ENCODE data around the gene MYRF.
A peak's percentile ranks its signal among the peaks of the same experiment; 100 is the strongest.

Gene MYRF

DNA sequence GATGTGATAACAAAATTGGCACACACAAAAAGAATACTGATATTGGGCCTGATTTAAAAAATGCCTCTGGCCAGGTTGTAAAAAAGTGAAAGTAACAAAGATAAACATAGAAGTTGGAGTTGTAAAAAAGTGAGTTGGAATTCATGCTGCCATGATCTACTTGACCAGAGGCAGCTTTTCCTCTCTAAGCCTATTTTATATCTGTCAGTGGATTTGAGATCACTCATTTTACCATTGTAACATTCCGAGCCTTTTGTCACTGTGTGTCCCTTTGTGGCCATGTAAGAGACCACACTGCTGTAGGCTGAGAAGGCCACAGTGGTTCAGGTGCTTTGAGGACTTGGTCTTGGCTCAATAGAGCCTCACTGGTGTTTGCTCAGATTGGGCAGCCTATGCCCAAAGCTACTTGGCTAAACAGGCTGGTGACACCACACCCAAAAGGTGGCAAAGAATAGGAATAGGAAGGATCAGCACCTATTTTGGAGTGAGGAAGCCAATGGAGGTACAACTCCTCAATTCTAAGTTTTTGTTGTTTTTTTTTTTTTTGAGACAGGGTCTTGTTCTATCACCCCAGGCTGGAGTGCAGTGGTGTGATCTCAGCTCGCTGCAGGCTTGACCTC, 47.3 kb downstream of the MYRF start:
- DNase-seq: no peak

DNA sequence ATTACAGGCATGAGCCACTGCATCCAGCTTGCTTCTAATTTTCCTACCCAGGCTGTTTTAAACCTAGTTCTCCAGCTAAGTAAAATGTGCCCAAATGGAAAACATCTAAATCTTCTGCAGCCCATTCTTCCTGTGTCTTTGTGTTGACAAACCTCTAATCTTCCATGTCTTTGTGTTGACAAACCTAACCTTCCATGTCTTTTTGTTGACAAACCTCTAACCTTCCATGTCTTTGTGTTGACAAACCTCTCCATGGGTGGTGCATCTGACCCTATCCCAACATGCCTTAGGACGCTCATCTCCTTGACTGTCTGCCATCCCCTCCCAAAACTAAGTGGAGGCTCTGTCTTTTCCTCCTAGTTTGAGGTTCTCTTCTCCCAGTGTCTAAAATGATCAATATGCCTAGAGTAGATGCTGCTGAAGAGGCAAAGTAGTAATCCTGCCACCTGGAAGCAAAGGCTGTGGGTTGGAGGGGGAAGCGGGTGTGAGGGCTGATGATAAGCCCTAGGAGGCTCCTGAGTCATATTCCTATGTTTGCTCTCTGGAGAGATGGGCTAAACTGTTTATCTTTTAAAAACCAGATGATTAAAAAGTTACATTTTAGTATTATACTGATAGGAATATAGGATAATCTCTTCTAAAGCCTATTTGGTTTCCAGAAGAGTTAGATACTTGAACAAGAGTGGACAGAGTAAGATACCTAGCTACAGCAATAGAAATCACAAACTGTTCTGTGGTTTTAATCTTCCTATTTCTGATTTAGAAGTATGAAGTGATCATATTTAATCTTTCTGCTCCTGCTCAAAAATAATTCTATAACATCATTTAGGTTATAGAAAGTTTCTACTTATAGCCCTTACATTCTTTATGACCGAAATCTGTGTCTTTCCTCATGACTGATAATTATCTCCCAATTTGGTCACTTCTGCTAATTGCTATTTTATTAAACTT, 48.2 kb downstream of the MYRF start:
- DNase-seq: no peak

DNA sequence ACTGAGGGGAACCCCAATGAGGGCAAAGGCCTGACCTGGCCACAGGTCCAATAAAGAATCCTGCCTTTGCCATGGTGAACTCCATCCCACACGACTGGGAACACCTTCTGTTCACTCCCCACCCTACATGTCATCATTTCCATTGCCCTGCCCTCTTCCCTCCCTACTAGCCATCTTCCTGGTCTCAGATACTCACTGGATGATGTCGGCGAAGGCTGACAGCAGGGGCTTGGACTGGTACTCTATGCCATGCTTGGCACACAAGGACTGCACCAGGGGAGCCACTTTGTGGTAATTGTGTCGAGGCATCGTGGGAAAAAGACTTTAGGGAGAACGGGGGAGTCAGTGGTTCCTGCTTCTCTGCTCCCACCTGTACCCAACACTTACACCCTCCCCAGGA, 50.2 kb downstream of the MYRF start:
- DNase-seq: no peak

DNA sequence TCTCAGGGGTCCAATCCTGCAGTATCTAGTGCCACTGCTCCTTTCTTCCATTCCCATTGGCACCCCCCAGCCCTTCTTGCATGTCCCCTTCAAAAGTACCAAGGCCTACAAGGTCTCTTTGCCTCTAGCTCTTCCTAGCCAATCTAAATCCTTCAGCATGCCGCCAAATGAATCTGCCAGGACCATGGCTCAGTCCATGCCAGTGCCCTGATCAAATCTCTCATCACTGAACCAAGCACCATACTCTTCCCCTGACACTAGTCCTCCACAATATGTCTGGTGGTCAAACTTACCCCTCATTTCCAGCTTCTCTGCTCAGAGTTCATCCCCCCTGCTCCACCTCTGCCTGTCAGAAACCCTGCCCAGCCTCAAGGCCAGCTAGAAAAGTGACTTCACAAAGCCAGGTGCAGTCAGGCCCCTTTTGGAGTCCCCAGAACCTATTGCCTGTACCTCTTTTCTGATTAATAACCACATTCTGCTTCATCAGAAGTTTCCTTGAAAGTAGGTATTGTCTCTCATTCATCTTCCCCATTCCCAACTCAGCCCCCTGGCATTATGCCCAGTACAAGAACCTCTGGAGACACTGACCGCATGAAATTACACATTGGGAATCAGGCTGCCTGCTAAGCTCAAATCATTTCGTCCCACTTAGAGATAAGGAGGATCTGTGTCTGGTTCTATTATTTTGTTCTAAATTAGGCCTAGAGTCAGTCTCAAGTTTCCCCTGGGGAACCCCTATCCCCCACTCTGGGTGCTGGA, 51.6 kb downstream of the MYRF start:
- DNase-seq: no peak

- no peak for DNase-seq
Observed at GRCh38 chr11:61805146-61805545, 52.7 kb downstream of the MYRF start.

- no peak for DNase-seq
Observed at GRCh38 chr11:61806785-61807184, 54.3 kb downstream of the MYRF start.

GRCh38 chr11:61810671-61811175, 58.3 kb downstream of the MYRF start:
- DNase-seq: no peak

DNA sequence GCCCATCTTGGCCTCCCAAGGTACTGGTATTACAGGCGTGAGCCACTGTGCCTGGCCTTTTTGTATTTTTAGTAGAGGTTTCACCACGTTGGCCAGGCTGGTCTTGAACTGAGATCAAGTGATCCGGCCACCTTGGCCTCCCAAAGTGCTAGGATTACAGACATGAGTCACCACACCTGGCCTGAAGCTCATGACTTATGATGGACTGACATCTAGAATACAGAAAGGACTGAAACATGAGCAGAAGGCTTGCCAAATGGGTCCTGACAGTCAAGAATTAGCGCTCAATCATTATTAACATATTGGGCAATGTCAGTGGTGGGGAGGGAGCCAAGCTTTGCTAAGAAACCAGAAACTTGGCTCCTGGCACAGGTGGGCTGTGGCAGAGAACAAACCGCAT, 59.4 kb downstream of the MYRF start:
- DNase-seq: no peak

GRCh38 chr11:61812736-61813411, 60.4 kb downstream of the MYRF start:
- DNase-seq: no peak

- DNase-seq: no peak
Observed at GRCh38 chr11:61814247-61814957, 62.0 kb downstream of the MYRF start.

DNA sequence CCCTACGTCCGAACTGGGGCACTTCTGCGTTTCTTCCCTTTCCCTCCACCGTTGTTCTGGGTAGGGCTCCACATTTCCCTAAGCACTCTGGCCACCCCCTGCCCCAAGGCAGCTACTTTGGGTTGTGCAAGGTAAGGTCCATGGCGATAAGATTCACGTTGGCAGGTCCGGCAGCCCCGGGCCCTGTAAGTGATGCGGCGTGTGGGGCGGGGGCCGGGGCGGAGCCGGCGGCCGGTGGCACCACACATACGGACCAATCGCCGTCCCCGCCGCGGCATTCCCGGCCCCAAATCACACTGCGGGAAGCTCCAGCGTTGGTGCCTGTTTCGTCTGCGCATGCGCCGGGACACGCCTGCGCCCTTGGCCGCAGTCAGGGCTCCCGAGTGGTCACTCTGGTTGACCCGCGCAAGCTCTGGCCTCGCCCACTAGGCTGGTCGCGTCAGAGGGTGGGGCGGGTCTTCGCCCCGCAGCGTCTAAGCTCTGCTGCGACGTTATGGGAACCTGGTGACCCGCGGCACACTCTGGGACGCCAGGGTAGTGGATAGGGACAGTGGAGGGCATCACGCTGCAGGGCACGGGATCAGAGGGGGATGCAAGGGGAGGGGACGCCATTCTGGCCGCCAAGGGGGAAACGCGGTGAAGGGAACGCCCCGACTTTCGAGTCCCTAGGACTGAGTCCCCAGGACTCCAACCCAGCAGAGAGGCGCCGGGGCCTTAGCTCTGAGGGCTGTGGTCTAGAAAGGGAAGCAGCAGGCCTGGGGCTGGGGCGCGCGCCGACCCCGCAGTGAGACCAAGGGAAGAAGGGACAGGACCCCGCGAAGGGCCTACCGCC, 62.7 kb downstream of the MYRF start:
- peak; percentile 97 for DNase-seq

DNA sequence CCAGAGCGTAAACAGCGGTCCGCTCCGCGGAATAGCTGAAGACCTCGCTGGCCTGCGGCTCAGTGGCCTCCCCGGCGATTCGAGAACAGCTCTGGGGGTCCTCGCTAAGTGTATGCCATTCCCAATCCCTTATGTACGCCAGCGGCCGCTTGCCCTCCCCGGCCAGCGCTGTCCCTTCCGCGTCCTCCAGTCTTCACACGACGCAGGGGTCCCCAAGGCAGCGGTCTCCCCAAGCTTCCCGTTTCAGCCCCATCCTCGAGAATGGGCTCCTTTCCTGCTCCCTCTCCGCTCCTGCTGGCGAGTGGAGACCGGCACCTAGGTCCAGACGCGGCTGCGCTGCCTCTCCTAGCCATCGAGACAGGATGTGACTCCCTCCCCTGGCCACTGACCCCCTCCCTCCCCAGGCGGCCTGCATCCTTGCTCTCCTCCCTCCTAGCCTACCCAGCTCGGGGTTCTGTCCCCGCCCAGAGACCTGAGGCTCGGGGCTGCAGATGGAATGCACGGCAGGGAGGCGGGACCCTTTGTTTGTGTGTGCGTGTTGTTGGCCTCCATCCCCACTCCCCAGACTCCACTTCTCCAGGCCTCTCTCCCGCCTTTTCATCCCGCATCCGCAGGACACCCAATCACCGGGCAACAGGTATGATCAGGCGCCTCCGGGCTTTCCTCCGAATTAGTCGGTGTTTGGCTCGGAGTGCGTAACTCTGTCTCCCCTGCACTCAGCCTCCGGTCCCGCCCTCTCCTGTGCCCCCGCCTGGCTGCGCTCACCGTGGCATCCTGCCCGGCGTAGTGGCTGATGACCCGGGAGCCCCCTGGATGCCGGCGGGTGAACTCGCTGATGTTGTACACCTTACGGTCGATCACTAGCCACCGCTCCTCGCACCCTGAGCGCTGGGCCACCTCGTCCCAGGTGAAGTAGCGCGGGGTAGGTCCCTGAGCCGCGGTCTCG, 63.6 kb downstream of the MYRF start:
- peak; percentile 81 for DNase-seq

DNA sequence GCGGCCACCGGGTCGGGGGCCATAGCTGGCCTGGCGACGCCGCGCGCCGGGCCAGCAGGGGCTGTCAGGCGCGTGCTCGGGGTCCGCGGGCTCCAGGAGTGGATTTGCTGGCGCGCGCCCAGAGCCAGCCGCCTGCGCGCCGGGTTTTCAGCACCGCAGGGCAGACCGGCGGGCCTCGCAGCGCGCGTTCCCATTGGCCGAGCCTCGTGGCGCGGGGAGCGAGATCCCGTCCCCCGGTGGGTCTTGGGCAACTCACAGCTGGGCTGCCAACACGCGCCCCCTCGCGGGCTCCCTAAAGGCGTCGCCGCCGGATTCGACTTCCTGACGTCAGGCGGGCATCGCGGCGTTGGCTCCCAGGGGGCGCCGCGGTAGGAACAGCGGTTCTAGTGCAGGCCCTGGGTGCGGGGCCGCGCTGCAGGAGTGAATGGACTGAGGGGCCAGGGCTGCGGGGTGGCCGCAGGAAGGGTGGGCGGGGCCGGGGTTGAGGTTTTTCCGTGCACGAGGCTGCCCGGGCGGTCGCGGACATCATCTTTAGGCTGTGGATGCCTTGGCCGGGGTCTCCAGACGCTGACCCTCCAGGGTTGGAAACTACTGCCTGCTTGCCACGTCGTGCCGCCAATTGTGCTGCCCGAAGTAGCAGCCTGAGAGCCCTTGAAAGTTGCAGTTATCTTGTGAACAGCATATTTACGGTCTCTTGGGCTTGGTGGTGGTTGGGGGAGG, 64.5 kb downstream of the MYRF start, which contains the start of gene FADS1:
FADS1 (minus strand) TSS at position 268 of the 720 bp plus-strand sequence; CDS start at position 194, 74 bp downstream.
- DNase-seq: peak; percentile 93

DNA sequence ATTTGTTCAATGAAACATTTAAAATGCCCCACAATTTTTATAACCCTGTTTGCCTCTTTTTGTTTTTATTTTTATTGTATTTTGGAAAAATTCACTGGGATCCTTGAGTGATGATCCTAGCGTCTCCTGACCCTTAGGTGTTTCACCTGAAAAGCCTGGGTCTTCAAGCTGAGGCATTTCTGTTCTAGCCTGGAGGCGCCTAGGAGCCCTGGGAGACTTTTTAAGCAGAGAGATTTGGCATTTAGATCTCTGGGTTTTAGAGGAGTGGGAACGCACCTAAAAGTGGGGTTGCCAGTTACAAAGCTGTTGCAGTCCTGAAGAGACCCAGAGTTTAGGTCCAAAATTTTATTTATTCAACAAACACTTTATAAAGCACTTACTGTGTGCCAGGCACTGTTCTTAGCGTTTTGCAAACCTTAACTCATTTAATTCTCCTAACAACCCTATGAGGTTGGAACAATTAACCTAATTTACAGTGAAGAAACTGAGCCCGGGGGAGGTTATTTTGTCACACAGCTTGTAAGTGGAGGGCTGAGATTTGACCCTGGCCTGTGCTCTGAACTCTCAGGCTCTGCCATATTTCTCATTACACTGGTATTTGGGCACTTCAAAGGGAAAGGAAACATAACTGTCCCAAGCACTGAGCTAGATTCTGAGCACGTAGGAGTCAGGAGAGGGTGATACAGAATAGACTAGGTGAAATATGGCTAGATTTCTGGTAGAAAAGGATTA, 65.2 kb downstream of the MYRF start:
- DNase-seq: no peak

GRCh38 chr11:61820174-61820573, 67.7 kb downstream of the MYRF start:
- no peak for DNase-seq

DNA sequence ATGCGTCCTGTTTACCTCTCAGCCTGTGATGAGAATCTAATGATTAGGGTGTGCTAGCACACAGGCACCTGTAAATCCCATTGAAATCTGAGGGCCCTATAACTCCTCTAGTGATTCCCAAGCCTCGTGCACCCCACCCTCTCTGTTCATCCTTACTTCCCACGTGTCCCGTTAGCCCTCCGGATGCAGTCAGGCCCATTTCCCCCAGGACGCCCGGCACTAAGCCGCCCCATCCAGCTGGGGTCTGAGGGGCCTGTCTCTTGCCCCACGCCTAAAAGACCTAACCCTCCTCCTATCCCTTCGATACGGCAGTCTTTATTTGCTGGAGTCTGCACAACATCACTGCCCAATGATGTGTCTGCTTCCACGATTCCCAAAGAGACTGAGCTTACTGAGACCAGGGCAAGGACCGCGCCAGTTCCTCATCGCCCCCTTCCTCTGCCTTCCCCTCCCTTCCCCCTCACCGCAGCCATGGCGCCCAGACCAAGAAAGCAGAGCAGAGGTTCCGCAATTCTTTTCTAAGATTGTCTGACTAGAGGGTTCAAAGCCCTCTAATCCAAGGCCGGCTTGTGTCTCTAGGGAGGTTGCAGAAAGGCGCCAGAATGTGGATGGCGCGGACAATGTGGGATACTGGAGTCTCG, 74.6 kb downstream of the MYRF start:
- DNase-seq: peak; percentile 71

DNA sequence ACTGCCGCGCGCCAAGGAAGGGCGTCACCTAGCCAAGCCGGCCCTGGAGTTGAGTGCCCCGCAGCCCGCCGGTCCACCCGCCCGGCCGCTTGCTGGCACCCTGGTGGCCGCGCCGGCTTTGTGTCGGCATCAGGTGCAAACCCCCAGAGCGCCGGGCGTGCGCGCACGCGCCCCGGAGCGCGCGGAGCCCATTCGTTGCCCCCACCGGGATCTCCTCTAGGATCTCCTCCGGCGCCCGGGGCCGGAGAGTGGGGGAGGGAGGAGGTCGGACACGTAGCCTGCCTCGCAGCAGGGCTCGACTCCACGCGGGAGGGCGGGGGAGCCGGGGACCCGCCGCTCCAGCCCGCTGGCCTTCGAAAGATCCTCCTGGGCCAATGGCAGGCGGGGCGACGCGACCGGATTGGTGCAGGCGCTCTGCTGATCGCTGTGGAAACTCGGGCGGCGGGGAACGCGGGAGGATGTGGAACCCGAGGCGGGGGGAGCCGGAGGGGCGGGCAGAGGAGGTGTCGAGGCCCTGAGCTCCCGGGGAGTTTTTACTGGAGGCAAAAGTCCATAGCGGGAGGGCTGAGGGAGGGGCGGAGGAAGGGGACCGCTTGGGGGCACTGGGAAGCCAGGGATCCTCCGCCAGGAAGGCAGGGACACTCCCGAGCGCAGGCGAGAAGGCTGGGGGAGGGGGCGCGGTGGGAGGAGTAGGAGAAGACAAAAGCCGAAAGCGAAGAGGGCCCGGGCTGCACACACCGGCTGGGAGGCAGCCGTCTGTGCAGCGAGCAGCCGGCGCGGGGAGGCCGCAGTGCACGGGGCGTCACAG, 75.3 kb downstream of the MYRF start, which contains the start of gene FADS2:
FADS2 (plus strand) TSS at position 730 of the 808 bp plus-strand sequence. CDS start 91 bp downstream, outside the sequence.
- peak; percentile 98 for DNase-seq
